HG03064 (cell line): Measurements from ENCODE around the gene MPRIP.
"Not testable (repeated sequence)": the region's sequence is repeated elsewhere in the genome, so short reads cannot be mapped to it uniquely, and the experiment has no call there.

ENCODE experiments used
- ATAC-seq: cut with Tn5 transposase; IDR thresholded peaks from one replicate; pipeline ENCODE4 v1.9.1; 2021; ENCODE audit warnings: low read depth; ENCODE audit not compliant: unreplicated experiment

MPRIP gene

GRCh38 chr17:17042384-17042736, at the start of gene MPRIP:
MPRIP (plus strand) TSS chr17:17042457; CDS start chr17:17042849, 392 bp downstream.
- ATAC-seq, result no peak

GRCh38 chr17:16994631-16995030, 47.6 kb upstream of the MPRIP start:
- no peak for ATAC-seq

- ATAC-seq, result no peak
Measured at GRCh38 chr17:16995930-16996329, 46.3 kb upstream of the MPRIP start.

GRCh38 chr17:16996726-16997125, 45.5 kb upstream of the MPRIP start:
- not testable (repeated sequence) for ATAC-seq

GRCh38 chr17:16997514-16998429, 44.5 kb upstream of the MPRIP start:
- ATAC-seq, result no peak

- no peak for ATAC-seq
Measured at GRCh38 chr17:16999931-17000625, 42.2 kb upstream of the MPRIP start.

GRCh38 chr17:17001076-17001777, 41.0 kb upstream of the MPRIP start:
- no peak for ATAC-seq

- no peak for ATAC-seq
Measured at GRCh38 chr17:17001874-17002520, 40.3 kb upstream of the MPRIP start.

GRCh38 chr17:17002731-17003715, 39.2 kb upstream of the MPRIP start:
- ATAC-seq, result not testable (repeated sequence)

GRCh38 chr17:17004251-17004996, 37.8 kb upstream of the MPRIP start:
- ATAC-seq, result no peak

GRCh38 chr17:17004997-17005614, 37.2 kb upstream of the MPRIP start:
- not testable (repeated sequence) for ATAC-seq

- not testable (repeated sequence) for ATAC-seq
Measured at GRCh38 chr17:17007891-17008290, 34.4 kb upstream of the MPRIP start.

GRCh38 chr17:17008621-17009397, 33.4 kb upstream of the MPRIP start:
- not testable (repeated sequence) for ATAC-seq

- not testable (repeated sequence) for ATAC-seq
Measured at GRCh38 chr17:17009972-17010371, 32.3 kb upstream of the MPRIP start.

GRCh38 chr17:17010545-17011034, 31.7 kb upstream of the MPRIP start:
- not testable (repeated sequence) for ATAC-seq

- not testable (repeated sequence) for ATAC-seq
Measured at GRCh38 chr17:17011043-17011907, 31.0 kb upstream of the MPRIP start.
